Measurements from ENCODE around the gene ITPR1. TPM values are rescaled to one million over a fixed set of nuclear protein-coding genes. Genes with fewer than 3 reads are reported as not detected.
"Not testable (repeated sequence)": the region's sequence is repeated elsewhere in the genome, so short reads cannot be mapped to it uniquely, and the experiment has no call there.

ITPR1 gene
- 10 to 100 TPM in 11 of 12 donors, not detected in 1; 15.3 to 29.1 (median 21.2) TPM for polyA plus RNA-seq (ENCODE audit: insufficient read length in 12 of 12)
- long read RNA-seq, donor 1, partial matches to known transcripts: 0 of 2 reads
- long read RNA-seq, donor 1, other reads (novel, unspliced or antisense): 0 of 2 reads
- long read RNA-seq, donor 2, partial matches to known transcripts: 0 of 1 reads
- long read RNA-seq, donor 2, other reads (novel, unspliced or antisense): 0 of 1 reads
- long read RNA-seq, donor 3: 0 reads
- long read RNA-seq, donor 4, partial matches to known transcripts: 0 of 1 reads
- long read RNA-seq, donor 4, other reads (novel, unspliced or antisense): 0 of 1 reads
- long read RNA-seq, donor 5, full-length matches to known transcripts: 1 of 11 reads
- long read RNA-seq, donor 5, partial matches to known transcripts: 5 of 11 reads
- long read RNA-seq, donor 5, other reads (novel, unspliced or antisense): 5 of 11 reads
- long read RNA-seq, donor 6, partial matches to known transcripts: 0 of 1 reads
- long read RNA-seq, donor 6, other reads (novel, unspliced or antisense): 0 of 1 reads
- long read RNA-seq, donor 7, partial matches to known transcripts: 0 of 1 reads
- long read RNA-seq, donor 7, other reads (novel, unspliced or antisense): 0 of 1 reads
- long read RNA-seq, donor 8, full-length matches to known transcripts: 2 of 2 reads
- long read RNA-seq, donor 8, partial matches to known transcripts: 0 of 2 reads
- long read RNA-seq, donor 8, other reads (novel, unspliced or antisense): 0 of 2 reads
- long read RNA-seq, donor 9: 0 reads
- long read RNA-seq, donor 10: 0 reads
- long read RNA-seq, donor 11, full-length matches to known transcripts: 4 of 4 reads
- long read RNA-seq, donor 11, partial matches to known transcripts: 0 of 4 reads
- long read RNA-seq, donor 11, other reads (novel, unspliced or antisense): 0 of 4 reads

GRCh38 chr3:4493014-4493940 lies at the start of gene ITPR1:
ITPR1 (plus strand) TSS chr3:4493348; CDS start chr3:4516492, 23,144 bp downstream.
- DNase-seq: peak; percentile 99

GRCh38 chr3:4447295-4447999 lies 45.7 kb upstream of the ITPR1 start:
- DNase-seq: no peak

- DNase-seq: no peak
Observed at GRCh38 chr3:4448187-4448586, 45.0 kb upstream of the ITPR1 start.

GRCh38 chr3:4449043-4449805 lies 43.9 kb upstream of the ITPR1 start:
- no peak for DNase-seq

- DNase-seq: no peak
Observed at GRCh38 chr3:4454142-4454541, 39.0 kb upstream of the ITPR1 start.

- DNase-seq: not testable (repeated sequence)
Observed at GRCh38 chr3:4456780-4457179, 36.4 kb upstream of the ITPR1 start.

GRCh38 chr3:4458961-4459360 lies 34.2 kb upstream of the ITPR1 start:
- DNase-seq: no peak

- no peak for DNase-seq
Observed at GRCh38 chr3:4460334-4460733, 32.8 kb upstream of the ITPR1 start.

- DNase-seq: no peak
Observed at GRCh38 chr3:4461468-4462090, 31.6 kb upstream of the ITPR1 start.

GRCh38 chr3:4462369-4463040 lies 30.6 kb upstream of the ITPR1 start:
- no peak for DNase-seq

GRCh38 chr3:4464576-4464975 lies 28.6 kb upstream of the ITPR1 start:
- DNase-seq: no peak

GRCh38 chr3:4466741-4467521 lies 26.2 kb upstream of the ITPR1 start, which contains the start of gene SUMF1:
SUMF1 (minus strand) TSS chr3:4467269; CDS start chr3:4467245, 24 bp downstream.
- DNase-seq: peak; percentile 85

GRCh38 chr3:4467522-4467867 lies 25.7 kb upstream of the ITPR1 start:
- DNase-seq: no peak

- DNase-seq: no peak
Observed at GRCh38 chr3:4471907-4472306, 21.2 kb upstream of the ITPR1 start.

GRCh38 chr3:4472312-4472711 lies 20.8 kb upstream of the ITPR1 start:
- no peak for DNase-seq

GRCh38 chr3:4472766-4473165 lies 20.4 kb upstream of the ITPR1 start:
- no peak for DNase-seq

GRCh38 chr3:4474683-4475490 lies 18.3 kb upstream of the ITPR1 start:
- DNase-seq: no peak
